SU-DHL-6 (cell line): ENCODE data around the gene MUC5AC.

ENCODE experiments used
- CTCF ChIP-seq: fragments of 200-600 bp; sonication (generic); IDR thresholded peaks from one replicate; pipeline ENCODE4 v1.5.1; 2017; ENCODE audit warnings: antibody characterized with exemption, mild to moderate bottlenecking, low read length, moderate library complexity; ENCODE audit not compliant: insufficient read depth, poor library complexity, severe bottlenecking
- EZH2phosphoT487 ChIP-seq: fragments of 200-600 bp; sonication (generic), shearing (Covaris generic); conservative IDR thresholded peaks from 2 replicates; pipeline ENCODE4 v1.6.1; 2018; ENCODE audit warnings: mild to moderate bottlenecking, antibody characterized with exemption, low read length, moderate library complexity, mixed read lengths

GRCh38 chr11:1234771-1235305, 77.1 kb downstream of the MUC5AC start:
- no peak for TF ChIP-seq CTCF
- no peak for TF ChIP-seq EZH2phosphoT487
